Left colon (tissue), 2 donors: Measurements from ENCODE around the gene FBXL12. TPM values are rescaled to one million over a fixed set of nuclear protein-coding genes. Genes with fewer than 3 reads are reported as not detected.
"Not testable (repeated sequence)": the region's sequence is repeated elsewhere in the genome, so short reads cannot be mapped to it uniquely, and the experiment has no call there.

Experiments
- ATAC-seq: fragments of 200-7000 bp; cut with Tn5 transposase; one replicate; pipeline ENCODE4 v1.9.1; 2020; ENCODE audit warnings: mild to moderate bottlenecking, moderate library complexity
- DNase-seq, 2 donors: peaks; one replicate each; pipeline ENCODE4 v3.0.0-alpha.2; 2020
- intact Hi-C, 2 donors: fragments of 100-400 bp; cut with DNase I in 1 of 2; cut with micrococcal nuclease in 1 of 2; formaldehyde crosslinking; loops; one replicate each; pipeline versions ENCODE4 v1.11.2 to v1.14.0; 2022; cut with DNase I, micrococcal nuclease
- total RNA-seq, 2 donors: library from RNA; stranded (reverse); fragmentation: NEBNext Ultra II Directional; extraction: Animal tissue kit (Norgen Biotek cat#: 25700); gene quantifications; one replicate each; pipeline ENCODE4 v1.2.1, GENCODE V29; 2021
- donor health status: DM: no; HTN: no; CAD: no.
- donor health status: DM: yes; HTN: yes; CAD: no.

Gene FBXL12
- total RNA-seq, 2 donors from 2014 or later, result 26.5 to 31.1 TPM

DNA sequence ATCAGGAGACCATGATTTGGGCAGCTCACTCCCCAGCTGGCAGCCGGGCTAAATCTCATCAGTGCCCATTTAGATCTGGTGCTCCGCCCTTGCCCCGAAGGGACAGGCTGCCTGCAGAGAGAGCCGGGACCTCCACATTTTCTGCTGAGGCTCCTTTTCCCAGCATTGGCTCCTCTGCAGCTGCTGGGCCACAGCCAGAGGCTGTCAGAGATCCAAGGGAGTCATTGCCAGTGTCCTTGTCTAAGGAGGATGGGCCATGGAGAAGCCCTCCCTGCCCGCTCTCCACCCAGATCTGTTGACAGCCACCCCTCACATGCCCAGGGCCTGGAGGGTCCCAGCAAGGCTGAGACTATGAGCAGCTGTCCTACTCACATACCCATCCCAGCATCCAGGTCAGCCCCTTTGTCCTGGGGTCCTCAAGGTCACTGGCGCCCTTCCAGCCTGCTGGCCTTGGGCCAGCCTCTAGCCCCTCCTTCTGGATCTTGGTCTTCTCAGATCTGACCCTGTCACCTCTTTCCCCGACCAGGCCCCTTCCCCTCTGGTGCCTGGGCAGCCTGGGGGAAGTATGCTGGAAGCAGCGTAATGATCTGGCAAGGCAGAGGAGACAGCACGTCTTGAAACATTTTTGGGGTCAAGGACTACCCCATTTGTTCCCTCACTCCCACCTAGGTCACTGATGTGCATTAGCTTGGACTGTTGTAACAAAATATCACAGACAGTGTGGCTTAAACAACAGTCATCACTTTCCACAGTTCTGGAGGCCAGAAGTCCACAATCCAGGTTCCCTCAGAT is 24.2 kb upstream of the FBXL12 start:
- intact Hi-C loops, result no loop called here
- DNase-seq (no peak), ATAC-seq (no peak)

DNA sequence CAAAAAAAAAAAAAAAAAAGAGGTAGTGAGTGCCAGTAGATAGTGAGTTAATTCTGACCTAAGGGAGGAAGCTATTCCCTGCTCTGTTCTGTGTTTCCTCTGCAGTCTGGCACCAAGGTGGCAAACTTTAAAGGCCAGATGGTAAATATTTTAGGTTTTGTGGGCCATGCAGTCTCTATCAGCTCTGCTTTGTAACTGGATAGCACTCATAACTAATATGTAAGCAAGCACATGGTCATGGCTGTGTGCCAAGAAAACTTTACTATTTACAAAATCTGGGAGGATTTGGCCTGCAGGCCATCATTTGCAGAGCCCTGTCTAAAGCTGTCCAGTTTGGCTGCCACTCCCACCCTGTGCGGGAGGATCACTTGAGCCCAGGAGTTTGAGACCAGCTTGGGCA is 20.5 kb upstream of the FBXL12 start:
- ATAC-seq (no peak), DNase-seq (no peak)
- intact Hi-C loops, result no loop called here

DNA sequence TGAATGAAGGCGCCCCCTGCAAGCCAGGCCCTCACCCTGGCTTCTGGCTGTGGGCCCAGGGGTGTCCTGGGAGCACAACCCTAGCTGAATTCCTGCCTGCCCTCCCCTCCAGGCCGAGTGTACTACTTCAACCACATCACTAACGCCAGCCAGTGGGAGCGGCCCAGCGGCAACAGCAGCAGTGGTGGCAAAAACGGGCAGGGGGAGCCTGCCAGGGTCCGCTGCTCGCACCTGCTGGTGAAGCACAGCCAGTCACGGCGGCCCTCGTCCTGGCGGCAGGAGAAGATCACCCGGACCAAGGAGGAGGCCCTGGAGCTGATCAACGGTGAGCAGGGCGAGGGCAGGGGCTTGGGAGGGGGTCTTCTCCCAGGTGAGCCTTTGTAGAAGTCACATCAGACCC is 19.4 kb upstream of the FBXL12 start:
- intact Hi-C loops, result no loop called here
- DNase-seq (no peak), ATAC-seq (no peak)

DNA sequence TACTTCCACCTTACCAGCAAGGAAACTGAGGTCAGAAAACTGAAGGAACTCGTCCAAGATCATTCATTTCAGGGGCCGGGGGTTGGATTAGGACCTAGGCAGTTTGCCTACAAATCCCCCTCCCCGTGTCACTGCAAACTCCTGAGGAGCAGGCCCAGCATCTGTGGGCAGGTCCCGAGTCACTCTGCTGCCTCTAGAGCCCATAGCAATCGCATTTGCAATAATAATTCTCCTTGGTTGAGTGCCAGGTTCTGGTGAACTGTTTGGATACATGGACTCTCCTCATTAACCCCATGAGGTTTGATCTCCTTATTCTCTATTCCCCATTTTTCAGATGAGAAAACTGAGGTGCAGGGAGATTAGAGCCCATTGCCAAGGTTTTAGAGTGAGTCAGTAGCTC is 17.1 kb upstream of the FBXL12 start:
- intact Hi-C loops, result no loop called here
- DNase-seq (no peak), ATAC-seq (no peak)

DNA sequence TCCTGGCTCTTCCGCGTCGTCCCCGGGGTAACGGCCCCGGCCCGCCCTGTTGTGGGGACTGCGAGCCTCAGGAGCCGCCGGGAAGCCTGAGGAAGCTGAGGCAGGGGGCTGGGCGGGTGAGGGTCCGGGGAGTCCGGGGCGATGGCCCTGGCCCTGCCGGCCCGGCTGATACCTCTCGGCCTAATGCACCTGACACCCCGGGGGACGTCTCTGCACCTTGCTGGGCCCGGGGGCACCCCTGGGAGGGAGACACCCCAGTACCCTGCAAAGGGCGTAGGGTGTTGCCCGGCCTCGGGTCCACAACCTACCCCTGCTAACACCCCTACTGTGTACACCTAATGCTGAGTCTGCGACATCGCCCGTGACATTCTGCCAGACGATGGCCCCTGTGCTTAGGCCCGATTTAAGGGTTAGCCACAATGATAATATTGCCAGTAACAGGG is 16.6 kb upstream of the FBXL12 start:
- peak in 1 of 2 donors; percentile 34 for DNase-seq
- ATAC-seq, result peak; percentile 16
- intact Hi-C loops, result no loop called here

DNA sequence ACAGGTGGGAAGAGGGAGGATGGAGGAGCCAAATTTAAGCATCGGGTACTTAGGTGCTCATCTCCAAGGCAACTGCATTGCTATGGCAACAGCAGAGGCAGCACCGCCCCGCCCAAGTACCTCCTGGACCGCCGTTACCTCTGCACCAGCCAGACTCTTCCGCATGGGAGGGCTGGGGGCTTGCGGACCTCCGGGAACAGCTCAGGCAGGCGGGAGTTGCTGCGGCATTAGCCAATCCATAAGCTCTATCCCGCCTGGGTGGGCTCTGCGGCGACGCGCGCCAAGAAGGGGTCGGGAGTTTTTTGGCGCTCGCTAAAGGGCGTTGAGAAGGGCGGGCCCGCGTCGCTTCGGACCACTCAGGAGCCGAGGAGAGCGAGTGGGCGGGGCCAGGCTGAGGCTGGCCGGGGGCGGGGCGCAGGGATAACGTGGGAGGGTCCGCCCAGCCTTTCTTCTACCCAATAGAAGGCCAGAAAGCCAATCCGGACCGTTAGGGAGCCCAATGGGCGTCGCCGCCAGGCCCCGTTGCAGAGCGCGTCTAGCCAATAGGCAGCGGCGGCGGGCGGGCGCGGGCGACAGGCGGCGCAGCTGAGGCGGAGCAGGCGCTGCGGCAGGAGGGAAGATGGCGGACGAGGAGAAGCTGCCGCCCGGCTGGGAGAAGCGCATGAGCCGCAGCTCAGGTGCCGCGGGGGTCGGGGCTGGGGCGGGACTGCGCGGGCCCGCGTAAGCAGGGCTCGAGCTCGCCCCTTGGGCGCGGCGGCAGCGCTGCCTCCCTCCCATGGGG is 16.0 kb upstream of the FBXL12 start, which contains the start of gene PIN1:
Gene PIN1, plus strand, starts transcription at position 593 of the 781 bp plus-strand sequence. Its CDS starts 27 bp downstream, at position 620.
- intact Hi-C loops, result no loop called here
- peak; percentile 97 for ATAC-seq
- DNase-seq, result peak; percentile 99 to 100

DNA sequence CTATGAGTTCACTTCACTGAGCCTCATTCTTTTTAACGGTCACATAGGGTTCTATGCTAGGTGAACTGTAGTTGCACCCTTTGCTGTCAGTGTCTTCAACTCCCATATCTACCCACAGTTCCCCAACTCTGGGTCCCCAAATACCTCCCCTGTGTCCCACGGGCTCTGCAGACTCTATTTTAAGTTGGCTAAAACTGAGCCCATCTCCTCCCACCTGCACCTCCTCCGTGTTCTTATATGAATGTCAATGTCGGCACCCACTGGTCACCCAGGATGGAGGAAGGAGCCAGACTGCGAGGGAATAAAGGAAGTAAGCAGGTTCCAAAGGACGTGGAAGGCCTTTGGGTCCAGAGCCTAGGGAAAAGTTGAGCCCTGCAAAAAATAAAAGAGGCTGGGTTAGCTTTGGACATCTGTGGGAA is 15.4 kb upstream of the FBXL12 start:
- intact Hi-C loops, result no loop called here
- ATAC-seq, result no peak
- DNase-seq, result no peak

DNA sequence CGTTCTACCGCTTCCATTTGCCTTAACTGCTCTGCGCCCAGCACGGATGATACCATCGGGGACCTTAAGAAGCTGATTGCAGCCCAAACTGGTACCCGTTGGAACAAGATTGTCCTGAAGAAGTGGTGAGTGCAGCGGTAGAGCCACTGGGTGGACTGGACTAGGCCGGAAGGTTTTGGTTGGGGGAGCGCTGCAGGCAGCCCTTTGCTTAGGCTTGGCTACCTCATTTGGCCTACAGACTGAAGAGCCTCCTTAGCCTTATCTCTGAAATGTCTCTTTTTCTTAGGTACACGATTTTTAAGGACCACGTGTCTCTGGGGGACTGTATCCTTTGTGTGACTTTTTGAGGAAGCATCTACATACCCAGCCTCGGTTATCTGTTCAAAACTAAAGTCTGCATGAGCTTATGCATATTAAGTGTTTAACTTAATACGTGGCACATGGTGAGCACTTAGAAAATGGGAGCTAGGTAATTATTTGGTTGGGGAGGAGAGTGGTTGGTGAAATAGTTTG is 9.7 kb upstream of the FBXL12 start:
- ATAC-seq (no peak), DNase-seq (no peak)
- intact Hi-C loops, result no loop called here

DNA sequence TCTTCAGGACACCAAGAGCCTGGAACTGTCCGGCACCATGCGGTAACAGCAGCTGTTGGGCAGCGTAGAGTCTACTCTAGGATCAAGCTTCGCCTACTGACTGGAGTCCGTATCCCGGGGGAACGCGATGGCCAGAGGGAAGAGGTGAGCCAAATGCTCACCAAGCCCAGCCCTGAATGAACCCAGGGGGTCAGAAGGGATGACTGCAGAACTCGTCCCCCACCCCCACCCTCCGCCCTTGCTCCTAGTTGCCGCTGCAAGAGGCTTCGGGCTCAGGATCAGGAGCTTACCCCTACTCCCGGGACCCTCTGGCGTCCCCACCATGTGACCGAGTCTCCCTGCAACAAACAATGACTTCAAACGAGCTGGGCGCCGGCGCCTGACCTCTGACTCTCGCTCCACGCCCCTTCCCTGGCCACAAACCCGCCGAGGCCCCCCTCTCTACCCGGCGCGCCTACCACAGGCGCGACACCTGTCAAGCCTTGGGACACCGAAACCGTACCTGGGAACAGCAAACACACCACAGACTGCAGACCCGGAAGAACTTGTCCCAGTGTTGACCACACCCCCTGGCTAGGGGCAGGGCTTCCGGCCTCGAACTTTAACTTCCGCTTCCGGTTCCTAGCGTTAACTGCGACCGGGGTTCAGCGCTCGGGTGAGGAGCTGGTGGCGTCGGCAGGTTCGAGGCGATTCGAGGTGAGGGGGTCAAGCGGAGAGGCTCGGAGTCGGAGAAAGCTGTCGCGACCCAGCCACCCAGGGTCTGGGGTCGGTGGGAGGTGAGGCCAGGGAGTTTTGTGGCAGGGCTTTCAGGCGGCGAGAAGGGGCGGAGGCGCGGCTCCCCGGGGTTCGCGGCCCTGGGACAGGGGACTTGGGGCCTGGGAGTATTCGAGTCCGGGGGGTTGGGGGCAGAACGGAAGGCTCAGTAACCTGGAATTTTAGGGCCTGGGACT is 8.7 kb upstream of the FBXL12 start, which contains the start of gene UBL5:
Gene UBL5, plus strand, starts transcription at position 630 of the 950 bp plus-strand sequence. CDS start 420 bp downstream, outside the sequence.
- intact Hi-C loops, result no loop called here
- peak; percentile 98 for ATAC-seq

DNA sequence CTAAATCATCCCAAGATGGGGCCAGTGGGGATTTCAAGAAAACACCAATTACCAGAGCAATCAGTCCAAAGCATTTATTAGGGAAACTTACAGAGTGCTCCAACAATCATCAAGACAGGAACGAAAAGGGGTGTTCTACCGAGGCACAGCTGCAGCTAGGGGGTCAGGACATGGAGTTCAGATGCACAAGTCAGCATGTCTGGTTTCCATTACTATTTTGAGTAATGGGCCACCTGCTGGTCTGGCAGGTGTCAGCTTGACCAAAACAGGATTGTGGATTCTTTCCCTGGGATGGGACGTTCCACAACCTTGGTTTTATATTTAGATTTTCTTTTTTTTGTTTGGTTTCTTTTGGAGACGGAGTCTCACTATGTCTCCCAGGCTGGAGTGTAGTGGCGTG is 4.9 kb upstream of the FBXL12 start:
- DNase-seq (no peak), ATAC-seq (no peak)
- intact Hi-C loops, result no loop called here

More for the DNA sequence above, 8.7 kb upstream of the FBXL12 start, which contains the start of gene UBL5:
- DNase-seq, result peak; percentile 91 to 94

DNA sequence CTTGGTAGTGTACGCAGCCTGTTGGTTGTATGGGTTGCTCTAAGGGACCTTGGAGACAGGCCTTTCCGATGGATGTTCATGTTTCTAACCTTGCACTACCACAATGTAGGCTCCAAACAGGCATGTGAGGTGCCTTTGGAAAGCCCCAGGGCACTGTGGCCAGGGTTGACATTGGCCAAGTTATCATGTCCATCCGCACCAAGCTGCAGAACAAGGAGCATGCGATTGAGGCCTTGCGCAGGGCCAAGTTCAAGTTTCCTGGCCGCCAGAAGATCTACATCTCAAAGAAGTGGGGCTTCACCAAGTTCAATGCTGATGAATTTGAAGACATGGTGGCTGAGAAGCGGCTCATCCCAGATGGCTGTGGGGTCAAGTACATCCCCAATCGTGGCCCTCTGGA is 1.2 kb upstream of the FBXL12 start:
- ATAC-seq, intact Hi-C loops: not testable (repeated sequence)
- DNase-seq, result peak in 1 of 2 donors; percentile 24

DNA sequence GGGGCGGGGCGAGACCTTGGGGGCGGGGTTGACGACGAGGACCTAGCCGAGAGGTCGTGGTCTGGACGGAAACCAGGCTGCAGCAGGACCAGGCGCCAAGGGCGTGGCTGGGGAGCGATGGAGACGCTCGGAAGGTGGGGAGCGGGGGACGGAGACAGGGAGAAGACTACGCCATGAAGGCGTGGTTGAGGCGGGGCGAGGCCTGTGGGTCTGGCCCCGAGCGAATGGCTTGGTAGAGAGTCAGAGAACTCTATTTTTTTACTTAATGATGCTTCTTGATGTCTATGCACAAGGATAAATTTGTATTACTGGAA is 674 bp upstream of the FBXL12 start:
- ATAC-seq (no peak), DNase-seq (no peak)

DNA sequence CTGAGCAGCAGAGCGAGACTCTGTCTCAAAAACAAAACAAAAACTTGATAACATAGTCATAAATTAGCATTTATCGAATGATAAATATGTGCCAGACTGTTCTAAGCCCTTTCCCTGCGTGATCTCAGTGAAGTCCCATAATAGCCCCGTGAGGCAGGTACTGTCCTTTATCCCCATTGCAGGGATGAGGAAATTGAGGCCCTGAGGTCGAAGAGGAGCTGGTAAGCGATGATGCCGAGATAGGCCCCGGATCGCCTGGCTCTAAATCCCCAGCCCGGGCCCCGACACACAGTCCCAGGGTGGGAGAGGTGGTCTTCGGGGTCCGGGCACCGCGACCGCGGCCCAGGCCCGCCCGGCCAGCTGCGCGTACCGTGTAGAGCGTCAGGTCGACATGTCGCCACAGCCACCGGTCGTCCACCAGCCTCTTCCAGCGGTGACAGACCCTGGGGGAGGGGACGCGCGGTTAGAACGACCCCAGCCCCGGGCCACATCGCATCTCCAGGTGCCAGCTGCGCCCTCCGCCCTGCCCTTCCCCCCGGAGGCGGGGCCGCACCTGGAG is 625 bp downstream of the FBXL12 start:
- ATAC-seq, result no peak
- DNase-seq, result no peak
- intact Hi-C loops, result no loop called here

More for the DNA sequence above, 674 bp upstream of the FBXL12 start:
- intact Hi-C loops, result no loop called here

DNA sequence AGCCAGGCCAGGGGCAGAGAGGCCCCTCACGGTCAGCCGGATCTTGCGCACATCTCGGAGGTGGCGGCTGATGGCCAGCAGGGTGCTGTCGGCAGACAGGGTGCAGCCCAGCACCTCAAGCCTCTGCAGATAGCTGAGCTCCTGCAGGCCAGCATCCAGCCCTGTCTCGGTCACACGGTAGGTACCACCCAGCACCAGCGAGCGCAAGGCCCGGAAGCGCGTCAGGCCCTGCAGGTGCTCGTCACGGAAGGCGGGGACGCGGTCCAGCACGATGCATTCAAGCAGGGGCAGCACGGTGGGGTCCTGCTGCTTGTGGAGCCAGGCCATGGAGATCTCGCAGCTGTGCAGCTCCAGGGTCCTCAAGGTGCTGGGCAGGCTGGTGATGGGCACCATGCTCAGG is 7.7 kb downstream of the FBXL12 start:
- ATAC-seq, result no peak
- DNase-seq, result no peak
- intact Hi-C loops, result no loop called here

DNA sequence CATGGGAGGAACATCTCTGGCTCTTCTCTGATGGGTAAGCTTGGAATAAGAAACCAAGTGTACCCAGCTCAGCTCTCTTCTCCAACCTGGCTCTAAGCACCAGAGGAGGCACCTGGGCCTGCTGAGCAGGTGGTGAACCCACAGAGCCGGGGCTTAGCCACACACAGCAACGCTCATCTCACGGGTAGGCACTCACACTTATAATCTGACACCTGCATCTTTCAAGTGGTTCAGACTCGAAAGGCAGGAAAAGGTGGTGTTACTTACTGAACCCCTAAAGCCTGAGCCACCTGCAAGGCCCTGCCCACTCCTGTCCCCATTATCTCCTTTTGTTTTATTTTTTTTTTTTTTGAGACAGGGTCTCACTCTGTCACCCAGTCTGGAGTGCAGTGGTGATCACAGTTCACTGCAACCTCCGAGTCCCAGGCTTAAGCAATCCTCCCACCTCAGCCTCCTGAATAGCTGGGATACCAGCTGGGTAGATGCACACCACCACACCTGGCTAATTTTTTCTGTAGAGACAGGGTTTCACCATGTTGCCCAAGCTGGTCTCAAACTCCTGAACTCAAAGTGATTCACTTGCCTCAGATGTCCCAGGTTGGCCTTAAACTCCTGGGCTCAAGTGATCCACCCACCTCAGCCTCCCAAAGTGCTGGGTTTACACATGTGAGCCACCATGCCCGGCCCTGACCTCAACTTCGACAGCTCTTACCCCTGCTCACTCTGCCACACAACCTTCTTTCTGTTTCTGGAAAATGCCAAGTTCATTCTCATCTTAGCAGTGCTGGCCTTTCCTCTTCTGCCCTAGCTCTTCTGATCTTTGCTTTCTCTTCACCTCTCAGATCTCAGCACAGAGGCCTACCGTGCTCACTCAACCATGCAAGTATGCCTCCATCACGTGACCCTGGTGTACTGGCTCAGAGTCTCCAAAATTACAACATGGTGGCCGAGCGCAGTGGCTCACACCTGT is 9.7 kb downstream of the FBXL12 start:
- intact Hi-C loops, result no loop called here
- ATAC-seq (no peak), DNase-seq (no peak)

DNA sequence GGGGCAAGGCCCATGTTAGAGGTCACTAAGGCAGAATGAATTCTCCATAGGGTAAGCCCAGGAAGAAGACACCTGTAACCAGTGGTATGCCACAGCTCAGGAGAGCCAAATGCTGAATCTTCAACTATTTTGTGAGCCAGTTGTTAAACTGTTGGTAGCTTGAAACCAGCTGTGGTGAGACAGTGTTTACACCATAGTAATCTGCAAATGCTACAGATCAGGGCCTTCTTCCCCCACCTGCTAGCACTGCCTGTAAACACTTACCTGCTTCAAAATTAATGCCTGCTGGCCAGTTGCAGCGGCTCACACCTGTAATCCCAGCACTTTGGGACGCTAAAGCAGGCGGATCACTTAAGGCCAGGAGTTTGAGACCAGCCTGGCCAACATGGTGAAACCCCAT is 12.1 kb downstream of the FBXL12 start:
- ATAC-seq (no peak), DNase-seq (no peak)
- intact Hi-C loops, result no loop called here

DNA sequence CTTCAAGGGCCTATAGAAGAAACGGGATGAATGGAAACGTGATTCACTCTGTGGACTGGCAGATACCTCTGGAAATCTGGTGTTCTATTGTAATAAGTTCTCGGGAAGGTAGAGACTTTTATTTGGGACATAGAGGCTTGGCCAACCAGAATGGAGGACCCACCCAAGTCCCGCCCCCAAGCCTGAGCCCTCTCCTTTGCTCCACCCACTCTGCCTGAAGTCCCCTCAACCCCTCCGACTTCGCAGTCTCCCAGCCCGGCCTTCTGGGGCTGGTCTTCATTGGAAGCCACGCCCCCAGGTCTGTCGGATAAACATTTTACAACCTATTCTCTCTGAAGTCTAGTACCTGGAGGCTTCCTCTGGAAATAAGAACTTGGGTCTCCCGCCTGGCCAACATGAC is 16.9 kb downstream of the FBXL12 start:
- DNase-seq (no peak), ATAC-seq (no peak)
- intact Hi-C loops, result no loop called here
